ENCODE data around the gene ABHD6.
"Not testable (repeated sequence)": the region's sequence is repeated elsewhere in the genome, so short reads cannot be mapped to it uniquely, and the experiment has no call there.

ABHD6 gene

GRCh38 chr3:58243976-58244585, 6.5 kb downstream of the ABHD6 start:
- DNase-seq = no peak

- DNase-seq = no peak
These were observed 8.8 kb downstream of the ABHD6 start for GRCh38 chr3:58246148-58247047.

GRCh38 chr3:58249358-58250092, 11.9 kb downstream of the ABHD6 start:
- DNase-seq = no peak

- no peak for DNase-seq
These were observed 12.6 kb downstream of the ABHD6 start for GRCh38 chr3:58250093-58250707.

GRCh38 chr3:58251631-58252035, 14.0 kb downstream of the ABHD6 start:
- DNase-seq = no peak

GRCh38 chr3:58254144-58254543, 16.6 kb downstream of the ABHD6 start:
- DNase-seq = no peak

GRCh38 chr3:58256061-58256460, 18.5 kb downstream of the ABHD6 start:
- DNase-seq = no peak

GRCh38 chr3:58256511-58256910, 18.9 kb downstream of the ABHD6 start:
- no peak for DNase-seq

- no peak for DNase-seq
These were observed 20.9 kb downstream of the ABHD6 start for GRCh38 chr3:58258392-58259055.

- DNase-seq = no peak
These were observed 22.7 kb downstream of the ABHD6 start for GRCh38 chr3:58260261-58260731.

- DNase-seq = no peak
These were observed 23.1 kb downstream of the ABHD6 start for GRCh38 chr3:58260733-58261132.

- DNase-seq = no peak
These were observed 24.5 kb downstream of the ABHD6 start for GRCh38 chr3:58261954-58262666.

- DNase-seq = no peak
These were observed 29.0 kb downstream of the ABHD6 start for GRCh38 chr3:58266577-58266976.

- not testable (repeated sequence) for DNase-seq
These were observed 30.0 kb downstream of the ABHD6 start for GRCh38 chr3:58267543-58267942.

GRCh38 chr3:58269356-58269755, 31.8 kb downstream of the ABHD6 start:
- DNase-seq = no peak

GRCh38 chr3:58270485-58270884, 32.9 kb downstream of the ABHD6 start:
- no peak for DNase-seq

GRCh38 chr3:58271901-58272501, 34.4 kb downstream of the ABHD6 start:
- no peak for DNase-seq

- DNase-seq = no peak
These were observed 35.3 kb downstream of the ABHD6 start for GRCh38 chr3:58272891-58273290.

- DNase-seq = not testable (repeated sequence)
These were observed 35.8 kb downstream of the ABHD6 start for GRCh38 chr3:58273362-58273761.

GRCh38 chr3:58274027-58274614, 36.5 kb downstream of the ABHD6 start:
- DNase-seq = no peak

- DNase-seq = no peak
These were observed 43.5 kb downstream of the ABHD6 start for GRCh38 chr3:58281069-58281468.
